AG09319 (cell line): ENCODE measurements around the gene ARL3.

ENCODE experiments used
- DNase-seq: peaks from one replicate; pipeline ENCODE4 v3.0.0-alpha.2; 2010; ENCODE audit warnings: low read depth; ENCODE audit errors: extremely low read depth
- TF ChIP-seq, protein P1 (sequence below): IDR thresholded peaks from 2 replicates; pipeline ENCODE4 v1.5.1; 2011; ENCODE audit warnings: low read depth, mild to moderate bottlenecking, inconsistent platforms, low read length, moderate library complexity

The ARL3 gene

DNA sequence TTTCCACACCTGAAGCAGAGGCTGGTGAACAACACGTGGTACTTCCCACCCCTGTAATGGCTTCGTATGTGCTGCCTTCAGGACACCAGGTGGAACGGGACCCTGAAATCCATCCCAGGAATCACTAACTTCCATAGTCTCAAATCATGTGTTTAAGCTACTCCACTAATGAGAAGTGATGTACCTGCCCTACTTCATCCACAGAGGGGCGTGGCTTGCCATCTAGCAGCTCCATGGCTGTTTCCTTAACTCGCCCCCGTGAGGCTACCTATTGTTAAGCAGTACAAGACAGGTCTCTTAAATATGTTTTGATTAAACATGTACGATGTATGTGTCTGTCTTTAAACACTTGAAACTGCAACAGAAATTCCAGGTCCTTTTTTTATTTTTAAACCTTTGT is 31.8 kb downstream of the ARL3 start:
- DNase-seq, result no peak
- TF ChIP-seq, protein P1, sequence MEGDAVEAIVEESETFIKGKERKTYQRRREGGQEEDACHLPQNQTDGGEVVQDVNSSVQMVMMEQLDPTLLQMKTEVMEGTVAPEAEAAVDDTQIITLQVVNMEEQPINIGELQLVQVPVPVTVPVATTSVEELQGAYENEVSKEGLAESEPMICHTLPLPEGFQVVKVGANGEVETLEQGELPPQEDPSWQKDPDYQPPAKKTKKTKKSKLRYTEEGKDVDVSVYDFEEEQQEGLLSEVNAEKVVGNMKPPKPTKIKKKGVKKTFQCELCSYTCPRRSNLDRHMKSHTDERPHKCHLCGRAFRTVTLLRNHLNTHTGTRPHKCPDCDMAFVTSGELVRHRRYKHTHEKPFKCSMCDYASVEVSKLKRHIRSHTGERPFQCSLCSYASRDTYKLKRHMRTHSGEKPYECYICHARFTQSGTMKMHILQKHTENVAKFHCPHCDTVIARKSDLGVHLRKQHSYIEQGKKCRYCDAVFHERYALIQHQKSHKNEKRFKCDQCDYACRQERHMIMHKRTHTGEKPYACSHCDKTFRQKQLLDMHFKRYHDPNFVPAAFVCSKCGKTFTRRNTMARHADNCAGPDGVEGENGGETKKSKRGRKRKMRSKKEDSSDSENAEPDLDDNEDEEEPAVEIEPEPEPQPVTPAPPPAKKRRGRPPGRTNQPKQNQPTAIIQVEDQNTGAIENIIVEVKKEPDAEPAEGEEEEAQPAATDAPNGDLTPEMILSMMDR, result no peak

DNA sequence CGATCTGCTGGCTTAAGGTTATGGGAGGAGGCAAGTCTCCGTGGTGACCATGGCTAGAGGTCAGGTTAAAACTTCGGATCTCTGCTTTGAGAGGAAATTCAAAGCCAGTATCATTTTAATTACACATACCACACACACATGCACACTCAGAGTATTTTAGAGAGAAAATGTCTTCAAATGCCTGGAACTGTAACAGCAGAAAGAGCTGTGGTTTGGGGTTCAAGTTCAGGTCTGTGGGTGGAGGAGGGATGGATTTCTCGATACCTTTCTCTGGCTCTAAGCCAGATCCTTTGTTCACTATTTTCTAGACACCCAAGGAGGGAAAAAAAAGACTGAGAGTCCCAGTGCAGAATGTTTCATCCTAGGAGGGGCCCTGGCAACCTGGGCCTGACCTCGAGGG is 32.5 kb downstream of the ARL3 start:
- DNase-seq, result no peak
- TF ChIP-seq, protein P1, result no peak

DNA sequence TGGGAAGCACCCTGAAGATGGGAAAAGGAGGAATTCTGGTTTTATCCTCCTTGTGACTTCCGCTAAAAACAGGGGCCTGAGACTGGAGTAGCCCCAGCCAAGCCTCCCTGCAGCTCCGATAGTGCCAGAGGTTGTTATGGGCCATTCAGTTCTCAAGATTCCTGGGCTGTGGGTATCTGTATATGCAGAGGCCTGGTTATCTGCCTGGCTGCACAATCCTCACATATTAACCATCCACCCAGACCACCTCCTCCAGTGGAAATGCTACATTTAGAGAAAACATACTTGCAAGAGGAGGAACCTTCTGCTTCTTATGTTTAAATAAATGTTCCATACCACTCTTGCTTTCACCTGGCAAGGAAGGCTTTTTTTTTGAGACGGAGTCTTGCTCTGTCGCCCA is 34.6 kb downstream of the ARL3 start:
- DNase-seq, result no peak
- TF ChIP-seq, protein P1, result no peak

DNA sequence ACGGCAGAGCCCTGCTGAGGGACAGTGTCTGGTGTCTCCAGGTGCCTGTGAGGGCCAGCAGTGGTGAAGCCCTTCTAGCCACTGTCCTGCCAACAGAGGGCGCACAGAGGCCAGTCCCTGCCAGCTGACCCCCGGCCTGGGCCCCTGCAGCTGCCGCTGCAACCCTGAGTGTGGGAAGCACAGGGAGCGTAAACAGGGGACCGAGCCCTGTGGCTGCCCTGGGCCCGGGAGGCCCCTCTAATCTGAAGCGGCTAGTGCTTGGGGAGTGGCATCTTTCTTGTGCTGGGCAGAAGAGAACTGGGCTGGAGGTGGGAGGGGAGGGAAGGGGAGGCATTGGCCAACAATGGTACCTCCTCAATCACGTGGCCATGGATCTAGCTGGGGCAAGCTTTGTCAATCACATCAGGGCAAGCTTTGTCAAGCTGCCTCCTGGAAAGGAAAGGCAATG is 35.3 kb downstream of the ARL3 start:
- TF ChIP-seq, protein P1, result peak; percentile 86
- DNase-seq, result no peak

DNA sequence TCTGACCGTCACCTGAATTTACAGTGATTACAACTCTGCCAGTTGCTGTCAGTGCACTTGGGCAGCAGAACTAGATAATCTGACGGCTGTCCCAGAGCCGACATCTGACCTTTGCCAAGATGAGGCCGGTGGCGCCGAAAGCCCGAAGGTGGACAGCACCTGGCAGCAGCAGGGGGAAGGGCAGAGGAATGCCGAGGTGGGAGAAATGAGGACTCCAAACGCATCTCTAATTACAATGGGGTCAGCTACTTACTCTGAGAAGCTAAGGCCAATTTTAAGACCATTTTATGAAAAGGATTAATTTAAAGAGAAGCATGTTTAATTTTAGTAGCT is 36.2 kb downstream of the ARL3 start:
- TF ChIP-seq, protein P1, result no peak
- no peak for DNase-seq

DNA sequence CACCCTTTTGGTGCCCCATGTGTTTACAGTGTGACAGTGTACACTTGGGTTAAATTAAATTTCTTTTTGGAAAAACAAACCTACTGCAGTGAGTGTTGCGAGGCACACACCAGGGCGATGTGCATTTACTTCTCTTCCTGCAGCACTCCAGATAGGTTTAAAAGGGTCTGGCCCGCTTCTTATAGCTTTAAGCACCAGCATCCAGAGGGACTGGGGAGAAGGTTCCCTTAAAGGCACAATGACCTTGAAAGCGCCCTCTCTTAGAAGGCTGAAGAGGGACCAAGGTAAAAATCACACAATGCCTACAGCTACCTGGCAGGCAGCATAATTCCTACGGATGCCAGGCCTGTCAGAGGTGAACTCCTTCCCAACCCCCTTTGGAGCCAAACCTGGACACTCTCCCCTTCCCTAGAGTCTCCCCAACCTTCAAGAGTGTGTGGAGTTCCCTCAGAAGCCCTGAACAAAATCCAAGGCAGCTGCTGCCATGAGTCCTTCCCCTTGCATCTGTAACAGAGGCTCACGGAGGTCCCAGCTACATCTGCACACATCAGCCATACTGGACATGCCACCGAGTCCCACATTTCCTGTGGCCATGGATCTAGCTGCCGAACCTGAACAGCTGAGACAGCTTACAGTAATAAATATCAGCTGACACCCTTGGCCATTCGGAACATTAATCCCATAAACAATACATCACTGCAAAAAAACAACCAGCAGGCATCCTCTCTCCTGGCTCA is 36.7 kb downstream of the ARL3 start:
- DNase-seq, result no peak
- TF ChIP-seq, protein P1, result no peak

DNA sequence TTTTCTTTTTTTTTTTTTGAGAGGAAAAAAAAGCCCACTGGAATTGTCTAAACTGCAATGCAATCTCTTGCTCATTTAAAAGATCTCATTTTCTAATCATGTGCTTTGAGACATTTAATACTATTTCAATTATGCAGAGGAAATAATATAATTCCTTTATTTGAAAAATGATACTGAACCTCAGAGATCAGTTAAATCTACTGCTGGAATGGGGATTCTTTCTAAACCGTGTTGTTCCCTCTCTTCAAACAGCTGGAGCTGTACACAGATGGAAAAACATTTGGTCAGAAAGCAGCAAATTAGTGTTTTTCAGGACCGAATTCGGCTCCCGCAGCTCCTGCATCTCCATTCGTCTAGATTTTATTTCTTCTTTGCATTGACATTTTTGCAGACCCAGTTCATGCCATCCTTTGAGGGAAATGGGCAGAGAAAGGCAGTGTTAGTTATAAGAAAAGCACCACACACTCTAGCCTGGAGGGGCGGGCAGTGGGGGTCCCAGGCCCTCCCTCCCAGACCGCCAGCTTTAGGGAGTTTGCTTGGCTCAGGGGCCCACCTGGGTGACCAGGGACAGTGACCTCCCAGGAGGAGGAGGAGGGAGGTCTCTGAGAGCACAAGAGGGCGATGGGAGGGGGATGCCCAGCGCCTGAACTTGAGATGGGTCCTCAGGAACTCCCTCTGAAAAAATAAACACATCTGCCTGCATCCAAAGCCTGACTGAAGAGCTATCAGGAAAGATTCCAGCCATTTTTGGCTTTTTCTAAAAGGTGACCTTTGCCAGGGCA is 37.5 kb downstream of the ARL3 start:
- TF ChIP-seq, protein P1, result no peak
- DNase-seq, result no peak
